ENCODE results near the gene ELF1.

DNA sequence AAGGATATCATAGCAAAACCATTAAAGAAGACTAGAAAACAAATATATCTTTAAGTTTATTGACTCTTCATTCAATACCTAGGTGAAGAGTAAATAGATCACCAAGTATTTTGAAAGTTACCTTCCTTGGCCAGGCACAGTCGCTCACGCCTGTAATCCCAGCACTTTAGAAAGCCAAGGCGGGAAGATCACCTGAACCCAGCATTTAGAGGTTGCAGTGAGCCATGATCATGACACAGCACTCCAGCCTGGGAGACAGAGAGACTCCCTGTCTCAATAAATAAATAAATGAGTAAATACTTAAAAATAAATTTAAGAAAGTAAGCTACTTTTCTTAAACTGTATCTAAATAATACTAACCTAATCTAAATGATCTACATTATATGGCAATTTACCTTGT is 33.3 kb upstream of the ELF1 start:
- TF ChIP-seq POLR2AphosphoS5 (IDR thresholded peaks at IDR 0.05; ENCODE audit: low read depth, low read length), result no peak
- TF ChIP-seq POLR2A (IDR thresholded peaks at IDR 0.05; ENCODE audit: low read depth, low read length), result no peak
- TF ChIP-seq SPI1 (IDR thresholded peaks at IDR 0.05; ENCODE audit: low read depth, low read length), result no peak
- no peak for TF ChIP-seq TAF1 (IDR thresholded peaks at IDR 0.05; ENCODE audit: low read depth, low read length)
- no peak for TF ChIP-seq PAX5 (IDR thresholded peaks at IDR 0.05; ENCODE audit: insufficient read depth, low read length, severe bottlenecking)
- TF ChIP-seq POU2F2 (IDR thresholded peaks at IDR 0.05; ENCODE audit: low read depth, low read length), result no peak
